Measurements from ENCODE around the gene SNX14.

The SNX14 gene

DNA sequence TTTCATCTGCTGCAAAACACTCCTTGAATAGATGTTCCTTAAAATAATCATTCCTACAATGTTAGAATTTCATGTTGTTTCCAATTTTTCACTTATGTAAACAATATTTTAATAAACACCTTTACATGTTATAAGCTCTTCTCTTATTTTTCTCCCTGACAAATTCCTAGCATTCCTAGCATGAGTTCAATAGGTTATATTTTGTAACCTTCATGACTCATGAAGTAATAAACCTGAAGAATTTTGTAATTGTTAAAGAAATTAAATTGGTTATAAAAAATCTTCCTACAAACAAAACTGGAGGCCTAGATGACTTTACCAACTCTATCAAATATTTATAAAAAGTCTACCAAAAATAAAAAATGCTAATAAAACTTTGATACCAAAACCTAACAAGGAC lies 77.5 kb downstream of the SNX14 start:
- no peaks in the 10 kb centered on the region for H3K27me3 ChIP-seq
- peaks cover 39 to 61% (median 43%) of the 10 kb centered on the region in 3 donors for H3K36me3 ChIP-seq
- TF ChIP-seq, protein P1, sequence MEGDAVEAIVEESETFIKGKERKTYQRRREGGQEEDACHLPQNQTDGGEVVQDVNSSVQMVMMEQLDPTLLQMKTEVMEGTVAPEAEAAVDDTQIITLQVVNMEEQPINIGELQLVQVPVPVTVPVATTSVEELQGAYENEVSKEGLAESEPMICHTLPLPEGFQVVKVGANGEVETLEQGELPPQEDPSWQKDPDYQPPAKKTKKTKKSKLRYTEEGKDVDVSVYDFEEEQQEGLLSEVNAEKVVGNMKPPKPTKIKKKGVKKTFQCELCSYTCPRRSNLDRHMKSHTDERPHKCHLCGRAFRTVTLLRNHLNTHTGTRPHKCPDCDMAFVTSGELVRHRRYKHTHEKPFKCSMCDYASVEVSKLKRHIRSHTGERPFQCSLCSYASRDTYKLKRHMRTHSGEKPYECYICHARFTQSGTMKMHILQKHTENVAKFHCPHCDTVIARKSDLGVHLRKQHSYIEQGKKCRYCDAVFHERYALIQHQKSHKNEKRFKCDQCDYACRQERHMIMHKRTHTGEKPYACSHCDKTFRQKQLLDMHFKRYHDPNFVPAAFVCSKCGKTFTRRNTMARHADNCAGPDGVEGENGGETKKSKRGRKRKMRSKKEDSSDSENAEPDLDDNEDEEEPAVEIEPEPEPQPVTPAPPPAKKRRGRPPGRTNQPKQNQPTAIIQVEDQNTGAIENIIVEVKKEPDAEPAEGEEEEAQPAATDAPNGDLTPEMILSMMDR (IDR thresholded peaks at IDR 0.05), result no peak
- no peak for DNase-seq
- no peak overlapping the region for H3K4me3 ChIP-seq
- intact Hi-C loops (cut with DNase I; ENCODE audit: low total_unique reads), result no loop called here
- no peak overlapping the region for H3K27ac ChIP-seq
- no peaks in the 10 kb centered on the region for H3K4me1 ChIP-seq
- H3K9me3 ChIP-seq, result no peaks in the 10 kb centered on the region

- Histone ChIP-seq H3K9me3 (no peaks in the 10 kb centered on the region), H3K4me1 (no peaks in the 10 kb centered on the region), H3K27ac (no peak overlapping the region), H3K4me3 (no peak overlapping the region), H3K27me3 (no peaks in the 10 kb centered on the region), H3K36me3 (peaks cover 29 to 33% (median 31%) of the 10 kb centered on the region in 3 donors)
- TF ChIP-seq, protein P1 (IDR thresholded peaks at IDR 0.05), result no peak
- DNase-seq, result no peak
- intact Hi-C loops (cut with DNase I; ENCODE audit: low total_unique reads), result no loop called here
Measured at GRCh38 chr6:85506441-85507093, 87.1 kb downstream of the SNX14 start.

DNA sequence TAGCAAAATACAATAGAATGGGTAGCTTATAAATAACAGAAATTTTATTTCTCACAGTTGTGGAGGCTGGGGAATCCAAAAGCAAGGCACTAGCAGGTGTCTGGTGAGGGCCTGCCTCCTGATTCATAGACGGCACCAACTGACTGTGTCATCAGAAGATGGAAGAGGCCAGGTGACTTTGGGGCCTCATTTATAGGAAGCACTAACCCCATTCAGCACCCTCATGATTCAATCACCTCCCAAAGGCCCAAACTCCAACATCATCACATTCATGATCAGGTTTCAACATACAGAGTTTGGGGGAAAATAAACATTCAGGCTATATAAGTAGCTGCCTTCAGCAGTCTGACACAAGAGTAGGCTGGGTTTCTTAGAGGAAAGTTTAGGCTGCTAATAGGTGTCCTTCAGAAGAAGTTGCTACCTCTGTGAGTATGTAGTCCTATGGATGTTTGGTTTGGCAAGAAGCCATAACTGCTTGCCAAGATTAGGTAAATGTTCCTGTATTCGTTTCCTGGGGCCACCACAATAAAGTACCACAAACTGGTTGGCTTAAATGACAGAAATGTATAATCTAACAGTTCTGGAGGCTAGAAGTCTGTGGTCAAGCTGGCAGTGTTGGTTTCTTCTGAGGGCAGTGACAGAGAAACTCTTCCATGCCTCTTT lies 94.9 kb downstream of the SNX14 start:
- intact Hi-C loops (cut with DNase I; ENCODE audit: low total_unique reads), result no loop called here
- peaks cover 0 to 5% (median 3%) of the 10 kb centered on the region in 4 donors for H3K4me1 ChIP-seq
- peaks cover 0 to 13% (median 0%) of the 10 kb centered on the region in 3 donors for H3K36me3 ChIP-seq
- TF ChIP-seq, protein P1 (IDR thresholded peaks at IDR 0.05), result no peak
- no peak for DNase-seq
- no peak overlapping the region for H3K27ac ChIP-seq
- H3K4me3 ChIP-seq, result no peak overlapping the region
- H3K9me3 ChIP-seq, result no peaks in the 10 kb centered on the region
- no peaks in the 10 kb centered on the region for H3K27me3 ChIP-seq

GRCh38 chr6:85496856-85497255 lies 96.8 kb downstream of the SNX14 start:
- Histone ChIP-seq H3K9me3 (no peaks in the 10 kb centered on the region), H3K27me3 (no peaks in the 10 kb centered on the region), H3K4me3 (no peak overlapping the region), H3K27ac (no peak overlapping the region), H3K4me1 (peaks cover 0 to 5% (median 3%) of the 10 kb centered on the region in 4 donors), H3K36me3 (peaks cover 7 to 23% (median 11%) of the 10 kb centered on the region in 3 donors)
- TF ChIP-seq, protein P1 (IDR thresholded peaks at IDR 0.05), result no peak
- intact Hi-C loops (cut with DNase I; ENCODE audit: low total_unique reads), result no loop called here
- DNase-seq, result no peak

GRCh38 chr6:85496009-85496579 lies 97.6 kb downstream of the SNX14 start:
- Histone ChIP-seq H3K27ac (no peak overlapping the region), H3K36me3 (peaks cover 7 to 24% (median 11%) of the 10 kb centered on the region in 3 donors), H3K27me3 (no peaks in the 10 kb centered on the region), H3K9me3 (no peaks in the 10 kb centered on the region), H3K4me1 (peaks cover 0 to 5% (median 3%) of the 10 kb centered on the region in 4 donors), H3K4me3 (no peak overlapping the region)
- intact Hi-C loops (cut with DNase I; ENCODE audit: low total_unique reads), result no loop called here
- DNase-seq, result no peak
- TF ChIP-seq, protein P1 (IDR thresholded peaks at IDR 0.05), result no peak

All from tibial artery (tissue), 4 donors.